WTC11 (cell line): ENCODE measurements around the gene FYN.

Experiments used
- CDX4 ChIP-seq: fragments of 250-450 bp; sonication (Bioruptor Pico); IDR thresholded peaks from 2 replicates; pipeline ENCODE4 v1.9.0; 2021; ENCODE audit warnings: moderate library complexity, mild to moderate bottlenecking, inconsistent platforms, borderline replicate concordance
- CREM ChIP-seq: sonication (generic); formaldehyde crosslinking; IDR thresholded peaks from 2 replicates; pipeline ENCODE4 v1.8.1; 2022; ENCODE audit warnings: mild to moderate bottlenecking, missing genetic modification reagents, moderate library complexity
- CTCF ChIP-seq: fragments of 200-600 bp; IDR thresholded peaks from 2 replicates; pipeline ENCODE4 v1.8.0; 2022; ENCODE audit warnings: antibody characterized with exemption
- FOXP4 ChIP-seq: sonication (generic); formaldehyde crosslinking; IDR thresholded peaks from 2 replicates; pipeline ENCODE4 v1.8.0; 2022; ENCODE audit warnings: mild to moderate bottlenecking, missing genetic modification reagents
- KAT7 ChIP-seq: sonication (generic); formaldehyde crosslinking; IDR thresholded peaks from 2 replicates; pipeline ENCODE4 v1.8.1; 2023; ENCODE audit warnings: missing genetic modification reagents, mild to moderate bottlenecking, borderline replicate concordance
- NFE2L1 ChIP-seq: sonication (generic); formaldehyde crosslinking; IDR thresholded peaks from 2 replicates; pipeline ENCODE4 v1.8.1; 2023; ENCODE audit warnings: missing genetic modification reagents
- RELA ChIP-seq: sonication (generic); formaldehyde crosslinking; IDR thresholded peaks from 2 replicates; pipeline ENCODE4 v1.8.1; 2022; ENCODE audit warnings: missing genetic modification reagents, mild to moderate bottlenecking, borderline replicate concordance
- TEAD4 ChIP-seq: sonication (generic); formaldehyde crosslinking; IDR thresholded peaks from 2 replicates; pipeline ENCODE4 v1.8.0; 2022; ENCODE audit warnings: mild to moderate bottlenecking, missing genetic modification reagents

- no peak for TF ChIP-seq CTCF
- no peak for TF ChIP-seq KAT7 (CRISPR knock-in tag)
- TF ChIP-seq CREM (CRISPR knock-in tag): no peak
- no peak for TF ChIP-seq NFE2L1
- TF ChIP-seq TEAD4 (CRISPR knock-in tag): no peak
- no peak for TF ChIP-seq CDX4 (CRISPR knock-in tag)
- no peak for TF ChIP-seq FOXP4 (CRISPR knock-in tag)
- no peak for TF ChIP-seq RELA (CRISPR knock-in tag)
Observed at GRCh38 chr6:111769365-111770152, 103.7 kb downstream of the FYN start.
